Left kidney (tissue), 8 donors: Measurements from ENCODE around the gene ZNF683. TPM values are rescaled to one million over a fixed set of nuclear protein-coding genes. Genes with fewer than 3 reads are reported as not detected.
"Not testable (repeated sequence)": the region's sequence is repeated elsewhere in the genome, so short reads cannot be mapped to it uniquely, and the experiment has no call there.

Source experiments
- DNase-seq: peaks from one replicate; pipeline ENCODE4 v3.0.0-alpha.2; 2013
- long read RNA-seq, 8 donors: transcript quantifications; one replicate each; lab custom pipeline, GENCODE V29; 2026
- polyA plus RNA-seq: library from polyadenylated mRNA; unstranded; fragments of 120-200 nt; gene quantifications from one replicate; pipeline ENCODE4 v1.2.1, GENCODE V29; 2013; ENCODE audit not compliant: insufficient read length

The ZNF683 gene
- not detected for polyA plus RNA-seq
- long read RNA-seq, donor 1: 0 reads
- long read RNA-seq, donor 2: 0 reads
- long read RNA-seq, donor 3: 0 reads
- long read RNA-seq, donor 4: 0 reads
- long read RNA-seq, donor 5: 0 reads
- long read RNA-seq, donor 6: 0 reads
- long read RNA-seq, donor 7: 0 reads
- long read RNA-seq, donor 8: 0 reads

- not testable (repeated sequence) for DNase-seq
These were observed at the start of gene ZNF683 for GRCh38 chr1:26372611-26373010. Gene ZNF683 (minus strand): TSS chr1:26372750. CDS start chr1:26368571, 4,179 bp downstream.

- DNase-seq: no peak
These were observed 46.9 kb upstream of the ZNF683 start for GRCh38 chr1:26419494-26419893.

GRCh38 chr1:26418865-26419349 is 46.4 kb upstream of the ZNF683 start:
- no peak for DNase-seq

- peak; percentile 55 for DNase-seq
These were observed 44.7 kb upstream of the ZNF683 start for GRCh38 chr1:26417111-26417759.

- DNase-seq: no peak
These were observed 40.5 kb upstream of the ZNF683 start for GRCh38 chr1:26413031-26413430.

GRCh38 chr1:26412180-26412840 is 39.8 kb upstream of the ZNF683 start:
- no peak for DNase-seq

GRCh38 chr1:26411624-26412074 is 39.1 kb upstream of the ZNF683 start:
- DNase-seq: no peak

- no peak for DNase-seq
These were observed 38.4 kb upstream of the ZNF683 start, which contains the start of gene LIN28A for GRCh38 chr1:26410706-26411623. Gene LIN28A (plus strand): TSS chr1:26410817. CDS start chr1:26410892, 75 bp downstream.

GRCh38 chr1:26409191-26409807 is 36.7 kb upstream of the ZNF683 start:
- no peak for DNase-seq

- DNase-seq: peak; percentile 89
These were observed 36.1 kb upstream of the ZNF683 start for GRCh38 chr1:26408604-26409003.

- DNase-seq: no peak
These were observed 32.8 kb upstream of the ZNF683 start for GRCh38 chr1:26405281-26405915.

- no peak for DNase-seq
These were observed 32.1 kb upstream of the ZNF683 start for GRCh38 chr1:26404641-26405040.

- DNase-seq: no peak
These were observed 31.1 kb upstream of the ZNF683 start for GRCh38 chr1:26403656-26404055.

GRCh38 chr1:26401891-26402290 is 29.3 kb upstream of the ZNF683 start:
- no peak for DNase-seq

GRCh38 chr1:26399034-26399433 is 26.5 kb upstream of the ZNF683 start:
- no peak for DNase-seq

- DNase-seq: no peak
These were observed 23.2 kb upstream of the ZNF683 start for GRCh38 chr1:26395754-26396153.

GRCh38 chr1:26391450-26391849 is 18.9 kb upstream of the ZNF683 start:
- no peak for DNase-seq

GRCh38 chr1:26389604-26390247 is 17.2 kb upstream of the ZNF683 start:
- no peak for DNase-seq

- no peak for DNase-seq
These were observed 16.4 kb upstream of the ZNF683 start for GRCh38 chr1:26388791-26389445.

- no peak for DNase-seq
These were observed 14.9 kb upstream of the ZNF683 start for GRCh38 chr1:26387447-26387846.
